Stimulated activated CD4-positive, alpha-beta T cell treated with anti-CD3 and anti-CD28 coated beads, Interleukin-2, amount 100 ng/mL, for 48 hours (primary cell): ENCODE measurements around the gene ENO1.
A peak's percentile ranks its signal among the peaks of the same experiment; 100 is the strongest.
"Not testable (repeated sequence)": the region's sequence is repeated elsewhere in the genome, so short reads cannot be mapped to it uniquely, and the experiment has no call there.

Experiments
- DNase-seq, 2 donors: peaks; one replicate each; pipeline ENCODE4 v3.0.0-alpha.2; 2020

Gene ENO1

GRCh38 chr1:8841395-8841794 lies 37.1 kb downstream of the ENO1 start:
- DNase-seq, result no peak

- DNase-seq, result no peak
Observed at GRCh38 chr1:8839990-8840389, 38.5 kb downstream of the ENO1 start.

- no peak for DNase-seq
Observed at GRCh38 chr1:8835941-8836643, 42.4 kb downstream of the ENO1 start.

GRCh38 chr1:8831340-8831739 lies 47.1 kb downstream of the ENO1 start:
- no peak for DNase-seq

GRCh38 chr1:8830732-8831131 lies 47.8 kb downstream of the ENO1 start:
- DNase-seq, result not testable (repeated sequence)

GRCh38 chr1:8825985-8826481 lies 52.5 kb downstream of the ENO1 start:
- DNase-seq, result no peak

- no peak for DNase-seq
Observed at GRCh38 chr1:8823295-8823664, 55.2 kb downstream of the ENO1 start.

- DNase-seq, result no peak
Observed at GRCh38 chr1:8822373-8823294, 55.9 kb downstream of the ENO1 start.

- DNase-seq, result no peak
Observed at GRCh38 chr1:8821084-8821483, 57.4 kb downstream of the ENO1 start.

GRCh38 chr1:8818789-8819188 lies 59.7 kb downstream of the ENO1 start:
- DNase-seq, result not testable (repeated sequence)

GRCh38 chr1:8818325-8818775 lies 60.1 kb downstream of the ENO1 start:
- DNase-seq, result no peak

GRCh38 chr1:8817412-8818324 lies 60.8 kb downstream of the ENO1 start, which contains the start of gene RERE:
RERE (minus strand) TSS chr1:8817640.
- DNase-seq, result peak; percentile 95 to 98

GRCh38 chr1:8816831-8817411 lies 61.6 kb downstream of the ENO1 start:
- DNase-seq, result peak; percentile 7

GRCh38 chr1:8816264-8816663 lies 62.2 kb downstream of the ENO1 start:
- no peak for DNase-seq

GRCh38 chr1:8815582-8816151 lies 62.8 kb downstream of the ENO1 start:
- no peak for DNase-seq

- DNase-seq, result no peak
Observed at GRCh38 chr1:8814865-8815264, 63.6 kb downstream of the ENO1 start.

GRCh38 chr1:8813991-8814390 lies 64.5 kb downstream of the ENO1 start:
- DNase-seq, result no peak

GRCh38 chr1:8813016-8813763 lies 65.3 kb downstream of the ENO1 start:
- DNase-seq, result no peak

GRCh38 chr1:8812081-8812480 lies 66.4 kb downstream of the ENO1 start:
- no peak for DNase-seq
